ENCODE data around the gene TIMM10B.

Gene TIMM10B

GRCh38 chr11:6481012-6481923 lies at the start of gene TIMM10B, which contains the start of gene ARFIP2:
TIMM10B (plus strand) TSS chr11:6481501; CDS start chr11:6481517, 16 bp downstream.
ARFIP2 (minus strand) TSS chr11:6481331; CDS start chr11:6480421, 910 bp downstream.
- ATAC-seq, result peak; percentile 98 to 99

- no peak for ATAC-seq
These were observed 49.4 kb upstream of the TIMM10B start for GRCh38 chr11:6431861-6432260.

- ATAC-seq, result no peak
These were observed 47.2 kb upstream of the TIMM10B start for GRCh38 chr11:6433998-6434660.

- no peak for ATAC-seq
These were observed 43.9 kb upstream of the TIMM10B start for GRCh38 chr11:6437423-6437822.

GRCh38 chr11:6437993-6438392 lies 43.3 kb upstream of the TIMM10B start:
- ATAC-seq, result no peak

- peak; percentile 44 to 46 for ATAC-seq
These were observed 42.2 kb upstream of the TIMM10B start for GRCh38 chr11:6438979-6439571.

GRCh38 chr11:6440906-6441358 lies 40.4 kb upstream of the TIMM10B start, which contains the start of gene HPX:
HPX (minus strand) TSS chr11:6440987; CDS start chr11:6440963, 24 bp downstream.
- no peak for ATAC-seq

- no peak for ATAC-seq
These were observed 38.9 kb upstream of the TIMM10B start for GRCh38 chr11:6442441-6442840.

GRCh38 chr11:6443269-6444003 lies 37.9 kb upstream of the TIMM10B start:
- ATAC-seq, result peak; percentile 53 to 71

GRCh38 chr11:6448574-6448973 lies 32.7 kb upstream of the TIMM10B start:
- ATAC-seq, result no peak

GRCh38 chr11:6452219-6452618 lies 29.1 kb upstream of the TIMM10B start:
- ATAC-seq, result no peak

- ATAC-seq, result no peak
These were observed 28.1 kb upstream of the TIMM10B start for GRCh38 chr11:6453152-6453551.

- ATAC-seq, result no peak
These were observed 26.2 kb upstream of the TIMM10B start for GRCh38 chr11:6455070-6455469.

GRCh38 chr11:6456361-6457073 lies 24.8 kb upstream of the TIMM10B start:
- no peak for ATAC-seq

- no peak for ATAC-seq
These were observed 23.6 kb upstream of the TIMM10B start for GRCh38 chr11:6457581-6458320.

- ATAC-seq, result no peak
These were observed 22.8 kb upstream of the TIMM10B start for GRCh38 chr11:6458352-6459098.

GRCh38 chr11:6459099-6459450 lies 22.2 kb upstream of the TIMM10B start:
- no peak for ATAC-seq

GRCh38 chr11:6468712-6469495 lies 12.4 kb upstream of the TIMM10B start:
- peak in 1 of 2 donors; percentile 14 for ATAC-seq

GRCh38 chr11:6469599-6469998 lies 11.7 kb upstream of the TIMM10B start:
- no peak for ATAC-seq

- ATAC-seq, result no peak
These were observed 8.4 kb upstream of the TIMM10B start for GRCh38 chr11:6472934-6473333.

Data from activated CD4-positive, CD25-positive, alpha-beta regulatory T cell treated with anti-CD3 and anti-CD28 coated beads, Interleukin-2, amount 50 U/mL, for 24 hours (primary cell).